ENCODE results near the gene HEPH. TPM values are rescaled to one million over a fixed set of nuclear protein-coding genes. Genes with fewer than 3 reads are reported as not detected.
"Not testable (repeated sequence)": the region's sequence is repeated elsewhere in the genome, so short reads cannot be mapped to it uniquely, and the experiment has no call there.

The HEPH gene
- total RNA-seq, 2 experiments from 2014 or later, result not detected

DNA sequence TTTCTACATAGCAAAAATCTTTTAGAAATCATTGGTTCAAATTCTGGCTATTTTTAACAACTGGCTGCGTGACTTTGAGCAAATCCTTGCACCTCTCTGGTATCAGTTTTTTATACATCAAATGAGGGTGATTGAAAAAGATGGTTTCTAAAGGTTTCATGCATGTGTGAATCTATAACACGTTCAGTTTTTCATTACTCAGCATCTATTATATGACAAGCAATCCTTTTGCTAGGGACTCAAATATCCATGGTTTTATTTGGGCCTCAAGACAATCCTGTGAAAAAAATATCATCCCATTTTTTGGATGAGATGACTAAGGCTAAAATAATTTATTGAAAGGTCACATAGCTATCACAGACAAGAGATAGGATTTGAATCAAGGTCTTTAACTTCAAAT lies 884 bp downstream of the HEPH start:
- H3K36me3 Mint-ChIP-seq (ENCODE audit: low read depth), result no peaks in the 10 kb centered on the region
- H3K9me3 Mint-ChIP-seq, result no peaks in the 10 kb centered on the region
- H3K4me1 Mint-ChIP-seq, result no peaks in the 10 kb centered on the region
- ChIA-PET CTCF (no interaction called here), POLR2A (no interaction called here)
- H3K4me3 Mint-ChIP-seq, result no peak overlapping the region
- no peak for DNase-seq
- H3K27ac Mint-ChIP-seq, result no peak overlapping the region
- no peaks in the 10 kb centered on the region for H3K27me3 Mint-ChIP-seq

DNA sequence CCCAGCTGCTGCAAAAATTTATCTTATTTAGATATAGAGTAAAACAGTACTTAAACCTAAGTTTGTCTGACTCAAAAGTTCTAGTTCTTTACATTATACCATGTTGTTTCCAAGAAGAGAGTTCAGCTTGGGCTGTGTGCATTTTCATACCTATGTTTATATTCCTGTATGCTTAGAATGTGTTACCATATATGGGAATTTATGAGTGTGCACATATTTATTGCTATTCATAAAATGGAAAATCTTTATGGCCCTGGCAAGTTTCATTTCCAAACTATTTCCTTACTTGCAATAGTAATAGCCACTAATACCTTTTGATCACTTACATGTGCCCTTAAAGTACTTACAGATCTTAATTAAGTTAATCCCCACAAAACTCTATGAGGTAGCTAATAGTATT lies 2.6 kb downstream of the HEPH start:
- DNase-seq, result no peak

GRCh38 chrX:66167431-66167830 lies 3.4 kb downstream of the HEPH start:
- ChIA-PET POLR2A (no interaction called here), CTCF (interaction anchor here (0.6 kb wide), 1 partner anchor 39 kb away, joined by 4 read pairs; no protein-coding TSS in a partner anchor)
- H3K4me1 Mint-ChIP-seq, result no peaks in the 10 kb centered on the region
- H3K27ac Mint-ChIP-seq, result no peak overlapping the region
- no peaks in the 10 kb centered on the region for H3K27me3 Mint-ChIP-seq
- no peaks in the 10 kb centered on the region for H3K36me3 Mint-ChIP-seq (ENCODE audit: low read depth)
- DNase-seq, result no peak
- H3K9me3 Mint-ChIP-seq, result no peaks in the 10 kb centered on the region
- H3K4me3 Mint-ChIP-seq, result no peak overlapping the region

More for the DNA sequence above, 2.6 kb downstream of the HEPH start:
- no peaks in the 10 kb centered on the region for H3K27me3 Mint-ChIP-seq
- CTCF ChIA-PET, result interaction anchor here (0.6 kb wide), 1 partner anchor 39 kb away, joined by 4 read pairs; no protein-coding TSS in a partner anchor
- H3K4me3 Mint-ChIP-seq, result no peak overlapping the region
- H3K9me3 Mint-ChIP-seq, result no peaks in the 10 kb centered on the region
- POLR2A ChIA-PET, result no interaction called here
- H3K27ac Mint-ChIP-seq, result no peak overlapping the region
- H3K36me3 Mint-ChIP-seq (ENCODE audit: low read depth), result no peaks in the 10 kb centered on the region
- H3K4me1 Mint-ChIP-seq, result no peaks in the 10 kb centered on the region

DNA sequence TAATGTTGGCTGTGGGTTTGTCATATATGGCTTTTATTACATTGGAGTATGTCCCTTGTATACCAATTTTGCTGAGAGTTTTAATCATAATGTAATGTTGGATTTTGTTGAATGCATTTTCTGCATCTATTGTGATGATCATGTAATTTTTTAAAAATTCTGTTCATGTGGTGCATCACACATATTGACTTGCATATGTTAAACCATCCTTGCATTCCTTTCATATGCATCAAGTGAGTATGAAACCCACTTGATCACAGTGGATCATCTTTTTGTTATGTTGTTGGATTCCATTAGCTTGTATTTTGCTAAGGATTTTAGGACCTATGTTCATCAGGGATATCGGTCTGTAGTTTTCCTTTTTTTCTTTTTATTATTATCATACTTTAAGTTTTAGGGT lies 12.1 kb downstream of the HEPH start:
- H3K36me3 Mint-ChIP-seq (ENCODE audit: low read depth), result no peaks in the 10 kb centered on the region
- H3K4me3 Mint-ChIP-seq, result no peak overlapping the region
- H3K27me3 Mint-ChIP-seq, result no peaks in the 10 kb centered on the region
- no peak overlapping the region for H3K27ac Mint-ChIP-seq
- DNase-seq, result no peak
- CTCF ChIA-PET, result no interaction called here
- H3K4me1 Mint-ChIP-seq, result no peaks in the 10 kb centered on the region
- H3K9me3 Mint-ChIP-seq, result peaks cover 16% of the 10 kb centered on the region
- POLR2A ChIA-PET, result no interaction called here

GRCh38 chrX:66191563-66191962 lies 27.5 kb downstream of the HEPH start:
- ChIA-PET CTCF (interaction anchor here (1.0 to 2.0 kb wide), 2 partner anchors 9 to 662 kb away, joined by 3 to 5 read pairs; no protein-coding TSS in a partner anchor), POLR2A (no interaction called here)
- Mint-ChIP-seq H3K27ac (no peak overlapping the region), H3K9me3 (no peaks in the 10 kb centered on the region), H3K27me3 (no peaks in the 10 kb centered on the region), H3K4me1 (peaks cover 11% of the 10 kb centered on the region), H3K36me3 (ENCODE audit: low read depth) (no peaks in the 10 kb centered on the region), H3K4me3 (no peak overlapping the region)
- DNase-seq, result no peak

- ChIA-PET CTCF (no interaction called here), POLR2A (no interaction called here)
- Mint-ChIP-seq H3K9me3 (no peaks in the 10 kb centered on the region), H3K27me3 (no peaks in the 10 kb centered on the region), H3K36me3 (ENCODE audit: low read depth) (no peaks in the 10 kb centered on the region), H3K27ac (no peak overlapping the region), H3K4me1 (peaks cover 11% of the 10 kb centered on the region), H3K4me3 (no peak overlapping the region)
- DNase-seq, result no peak
These were observed 29.8 kb downstream of the HEPH start for GRCh38 chrX:66193821-66194220.

DNA sequence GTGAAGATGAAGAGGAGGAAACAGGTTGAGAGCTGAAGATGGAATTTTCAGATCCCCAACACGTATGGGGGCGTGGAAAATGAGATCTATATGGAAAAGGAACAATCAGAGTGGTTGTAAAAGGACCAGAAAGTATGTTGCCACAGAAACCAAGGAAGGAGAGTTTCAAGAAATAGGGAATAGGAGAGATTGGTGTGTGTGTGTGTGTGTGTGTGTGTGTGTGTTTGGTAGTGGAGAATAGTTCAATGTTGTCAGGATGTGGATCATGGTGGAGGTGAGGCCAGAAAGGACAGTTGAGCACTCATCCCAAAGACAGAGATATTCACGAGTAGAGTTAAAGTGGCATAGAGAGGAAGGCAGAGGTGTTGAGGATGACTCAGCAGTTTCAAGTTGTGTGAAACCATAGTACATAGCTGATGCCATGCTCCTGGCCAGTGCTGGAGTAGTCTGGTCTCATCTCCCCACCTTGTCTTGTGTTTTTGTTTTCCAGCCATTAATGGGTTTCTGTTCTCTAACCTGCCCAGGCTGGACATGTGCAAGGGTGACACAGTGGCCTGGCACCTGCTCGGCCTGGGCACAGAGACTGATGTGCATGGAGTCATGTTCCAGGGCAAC lies 36.1 kb downstream of the HEPH start:
- Mint-ChIP-seq H3K4me1 (peaks cover 24% of the 10 kb centered on the region), H3K36me3 (ENCODE audit: low read depth) (no peaks in the 10 kb centered on the region), H3K4me3 (no peak overlapping the region), H3K9me3 (no peaks in the 10 kb centered on the region), H3K27ac (no peak overlapping the region), H3K27me3 (no peaks in the 10 kb centered on the region)
- DNase-seq, result no peak
- CTCF ChIA-PET, result interaction anchor here (0.7 to 1.7 kb wide), 3 partner anchors 8 to 661 kb away, joined by 3 to 5 read pairs (median 3); no protein-coding TSS in a partner anchor
- POLR2A ChIA-PET, result no interaction called here

DNA sequence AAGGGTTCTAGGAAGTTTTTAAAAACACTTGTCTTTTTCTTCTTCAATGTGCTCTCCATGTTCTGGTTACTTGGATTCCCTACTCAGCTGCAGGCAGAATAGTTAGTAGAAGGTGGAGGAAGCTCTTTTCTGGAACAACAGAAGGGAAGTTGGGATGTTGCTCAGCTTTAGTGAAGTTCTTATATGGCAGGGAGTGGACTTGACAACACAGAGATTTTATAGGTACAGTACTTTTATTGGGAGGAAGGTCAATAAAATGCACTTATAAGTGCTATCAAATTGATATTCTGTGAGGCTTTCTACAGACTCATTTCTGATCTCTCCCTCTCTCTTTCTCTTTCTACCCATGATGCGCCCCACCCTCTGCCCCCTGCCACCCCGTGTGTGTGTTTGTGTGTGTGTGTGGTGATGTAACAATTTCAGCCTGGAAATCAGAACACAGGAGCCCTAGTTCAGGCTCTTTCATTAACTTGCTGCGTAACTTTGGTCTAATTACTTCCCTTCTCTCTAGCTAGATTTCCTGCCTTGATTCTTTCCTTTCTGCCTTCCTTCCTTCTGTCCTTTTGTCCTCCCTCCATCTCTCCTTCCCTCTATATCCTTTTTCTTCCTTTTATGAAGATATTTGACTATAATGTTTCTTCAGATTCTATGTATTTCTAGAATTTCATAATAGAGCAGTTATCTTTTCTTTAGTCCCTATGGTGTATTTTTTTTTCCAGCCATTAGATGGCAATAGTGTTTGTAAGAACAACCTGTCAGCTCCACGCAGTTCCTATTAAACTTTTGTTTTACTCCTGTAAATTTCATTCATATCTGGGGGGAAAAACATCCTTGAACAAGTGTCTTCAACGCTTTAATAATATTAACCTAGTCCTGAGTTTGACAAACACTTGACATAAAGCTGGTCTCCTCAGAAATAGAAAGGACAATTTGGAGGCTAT lies 37.1 kb downstream of the HEPH start:
- DNase-seq, result no peak
- POLR2A ChIA-PET, result no interaction called here
- no peaks in the 10 kb centered on the region for H3K27me3 Mint-ChIP-seq
- no peak overlapping the region for H3K27ac Mint-ChIP-seq
- no peaks in the 10 kb centered on the region for H3K9me3 Mint-ChIP-seq
- H3K4me3 Mint-ChIP-seq, result no peak overlapping the region
- H3K36me3 Mint-ChIP-seq (ENCODE audit: low read depth), result no peaks in the 10 kb centered on the region
- H3K4me1 Mint-ChIP-seq, result peaks cover 23% of the 10 kb centered on the region
- CTCF ChIA-PET, result interaction anchor here (1.7 kb wide), 1 partner anchor 9 kb away, joined by 5 read pairs; no protein-coding TSS in a partner anchor

DNA sequence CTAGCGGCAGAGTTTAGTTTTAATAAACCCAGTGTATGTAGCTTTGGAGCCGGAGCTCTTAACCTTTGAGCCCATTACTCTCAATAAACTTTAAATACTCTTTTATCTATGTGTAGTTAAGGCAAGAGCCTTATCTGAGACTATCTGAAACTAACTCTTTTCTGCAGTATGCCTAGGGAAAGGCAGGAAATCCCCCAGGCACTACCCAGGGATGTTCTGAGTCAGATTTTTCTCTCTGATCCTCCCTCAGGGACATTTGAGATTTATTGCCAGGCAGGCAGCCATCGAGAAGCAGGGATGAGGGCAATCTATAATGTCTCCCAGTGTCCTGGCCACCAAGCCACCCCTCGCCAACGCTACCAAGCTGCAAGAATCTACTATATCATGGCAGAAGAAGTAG lies 39.1 kb downstream of the HEPH start:
- H3K4me3 Mint-ChIP-seq, result no peak overlapping the region
- POLR2A ChIA-PET, result no interaction called here
- DNase-seq, result no peak
- H3K4me1 Mint-ChIP-seq, result peaks cover 23% of the 10 kb centered on the region
- no peaks in the 10 kb centered on the region for H3K27me3 Mint-ChIP-seq
- no peaks in the 10 kb centered on the region for H3K36me3 Mint-ChIP-seq (ENCODE audit: low read depth)
- no peak overlapping the region for H3K27ac Mint-ChIP-seq
- no peaks in the 10 kb centered on the region for H3K9me3 Mint-ChIP-seq
- CTCF ChIA-PET, result no interaction called here

GRCh38 chrX:66221856-66222255 lies 57.8 kb downstream of the HEPH start:
- Mint-ChIP-seq H3K27me3 (no peaks in the 10 kb centered on the region), H3K27ac (no peak overlapping the region), H3K4me3 (no peak overlapping the region), H3K9me3 (no peaks in the 10 kb centered on the region), H3K36me3 (ENCODE audit: low read depth) (no peaks in the 10 kb centered on the region), H3K4me1 (no peaks in the 10 kb centered on the region)
- ChIA-PET CTCF (no interaction called here), POLR2A (no interaction called here)
- DNase-seq, result no peak

GRCh38 chrX:66232296-66232695 lies 68.2 kb downstream of the HEPH start:
- Mint-ChIP-seq H3K27ac (no peak overlapping the region), H3K4me3 (no peak overlapping the region), H3K4me1 (no peaks in the 10 kb centered on the region), H3K27me3 (no peaks in the 10 kb centered on the region), H3K36me3 (ENCODE audit: low read depth) (no peaks in the 10 kb centered on the region), H3K9me3 (peaks cover 3% of the 10 kb centered on the region)
- DNase-seq, result no peak
- ChIA-PET POLR2A (interaction anchor here (0.6 kb wide), 1 partner anchor 1316 kb away, joined by 3 read pairs; no protein-coding TSS in a partner anchor), CTCF (no interaction called here)

- ChIA-PET POLR2A (no interaction called here), CTCF (no interaction called here)
- no peak overlapping the region for H3K27ac Mint-ChIP-seq
- H3K27me3 Mint-ChIP-seq, result no peaks in the 10 kb centered on the region
- DNase-seq, result no peak
- no peaks in the 10 kb centered on the region for H3K4me1 Mint-ChIP-seq
- no peaks in the 10 kb centered on the region for H3K36me3 Mint-ChIP-seq (ENCODE audit: low read depth)
- H3K9me3 Mint-ChIP-seq, result peaks cover 3% of the 10 kb centered on the region
- no peak overlapping the region for H3K4me3 Mint-ChIP-seq
These were observed 69.2 kb downstream of the HEPH start for GRCh38 chrX:66233209-66233608.

GRCh38 chrX:66233904-66234303 lies 69.9 kb downstream of the HEPH start:
- H3K27ac Mint-ChIP-seq; H3K27me3 Mint-ChIP-seq; H3K4me1 Mint-ChIP-seq; H3K9me3 Mint-ChIP-seq; DNase-seq; H3K36me3 Mint-ChIP-seq (ENCODE audit: low read depth); POLR2A ChIA-PET; H3K4me3 Mint-ChIP-seq: not testable (repeated sequence)
- CTCF ChIA-PET, result interaction anchor here (0.6 kb wide), 1 partner anchor 164 kb away, joined by 5 read pairs; no protein-coding TSS in a partner anchor

Measured in activated CD4-positive, alpha-beta T cell treated with anti-CD3 and anti-CD28 coated beads, Interleukin-2, amount 10 ng/mL, durations not matched to agents 7 days and 5 days (primary cell).